Suppressor macrophage treated with lipopolysaccharide for 4 hours (primary cell): Measurements from ENCODE around the gene SPECC1L.
A peak's percentile ranks its signal among the peaks of the same experiment; 100 is the strongest.
"Not testable (repeated sequence)": the region's sequence is repeated elsewhere in the genome, so short reads cannot be mapped to it uniquely, and the experiment has no call there.

ENCODE experiments used
- DNase-seq: peaks from one replicate; pipeline ENCODE4 v3.0.0-alpha.2; 2020

SPECC1L gene

DNA sequence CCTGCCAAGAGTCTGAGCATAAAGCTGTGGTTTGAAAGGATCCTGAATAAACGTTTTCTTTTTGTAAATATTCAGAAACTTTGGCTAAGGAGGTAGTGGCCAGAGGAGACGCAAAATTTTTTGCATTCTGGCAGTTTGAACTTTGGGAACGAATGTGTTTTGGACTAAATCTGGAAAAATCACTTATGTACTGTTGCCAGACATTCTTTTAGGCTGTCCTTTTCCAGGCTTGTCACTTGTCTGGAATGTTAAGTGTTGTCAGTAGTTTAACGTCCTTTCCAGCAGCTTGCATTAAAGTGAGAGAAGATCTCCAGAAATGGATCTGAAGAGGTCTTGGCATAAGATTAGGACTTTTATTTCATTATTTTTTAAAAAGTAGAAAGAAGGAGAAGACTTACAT is 18.5 kb downstream of the SPECC1L start:
- DNase-seq: no peak

GRCh38 chr22:24289741-24290163 is 19.1 kb downstream of the SPECC1L start:
- DNase-seq: no peak

GRCh38 chr22:24290459-24290858 is 19.8 kb downstream of the SPECC1L start:
- DNase-seq: no peak

GRCh38 chr22:24291515-24292201 is 21.0 kb downstream of the SPECC1L start:
- DNase-seq: no peak

- DNase-seq: not testable (repeated sequence)
Measured at GRCh38 chr22:24292202-24292830, 21.7 kb downstream of the SPECC1L start.

DNA sequence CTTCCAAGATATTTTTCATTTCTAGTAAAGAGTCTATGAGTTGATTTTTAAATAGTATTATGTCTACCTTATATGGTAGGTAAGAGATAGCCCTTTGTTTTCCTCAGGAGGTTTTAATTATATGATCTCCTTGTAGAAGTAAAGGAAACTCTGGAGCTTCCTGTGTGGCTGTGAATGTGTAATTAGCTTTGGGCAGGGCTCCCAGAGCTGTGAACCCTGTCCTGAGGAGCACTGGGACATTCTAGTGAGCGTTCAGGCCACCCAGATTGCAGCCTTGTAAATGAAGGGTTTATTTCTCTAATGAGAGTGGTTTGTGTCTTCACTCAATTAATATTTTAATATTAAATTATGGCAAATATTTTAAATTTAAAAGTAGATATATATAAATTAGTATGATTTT is 24.3 kb downstream of the SPECC1L start:
- DNase-seq: not testable (repeated sequence)

- not testable (repeated sequence) for DNase-seq
Measured at GRCh38 chr22:24298497-24299155, 28.0 kb downstream of the SPECC1L start.

GRCh38 chr22:24300522-24300921 is 29.9 kb downstream of the SPECC1L start:
- not testable (repeated sequence) for DNase-seq

DNA sequence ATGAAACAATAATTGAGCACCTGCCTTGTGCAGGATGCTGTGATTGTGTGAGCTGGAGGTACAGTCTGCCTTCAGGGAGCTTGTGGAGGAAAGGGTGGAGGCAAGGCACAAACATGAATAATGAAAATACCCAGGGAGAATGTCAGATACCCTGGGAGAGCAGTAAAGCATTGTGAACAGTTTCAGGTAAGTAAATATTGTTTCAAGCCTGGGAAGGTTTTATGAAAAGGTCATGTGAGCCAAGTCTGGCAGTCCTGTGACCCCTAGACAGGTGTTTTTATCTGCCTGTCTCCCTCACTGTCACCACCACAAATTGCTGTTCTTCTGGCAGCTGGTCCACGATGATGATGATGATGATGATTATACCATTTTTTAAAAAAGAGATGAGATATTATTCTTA is 32.0 kb downstream of the SPECC1L start:
- no peak for DNase-seq

DNA sequence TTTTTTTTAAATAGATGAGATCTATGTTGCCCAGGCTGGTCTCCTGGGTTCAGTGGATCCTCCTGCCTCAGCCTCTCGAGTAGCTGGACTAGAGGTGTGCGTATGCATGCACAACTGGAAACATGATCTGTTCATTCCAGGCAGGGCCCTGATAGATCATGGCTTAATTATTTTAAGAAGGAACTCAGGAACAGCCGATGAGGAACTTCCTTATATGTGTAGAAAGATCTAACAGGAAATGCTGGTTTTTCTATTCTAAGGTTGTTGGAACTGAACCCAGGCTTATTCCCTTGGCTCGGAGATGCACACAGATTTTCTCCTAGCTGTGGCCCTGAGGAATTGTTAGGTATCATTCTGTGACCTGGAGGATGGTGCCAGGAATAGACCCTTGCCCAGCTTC is 32.4 kb downstream of the SPECC1L start:
- peak; percentile 31 for DNase-seq

DNA sequence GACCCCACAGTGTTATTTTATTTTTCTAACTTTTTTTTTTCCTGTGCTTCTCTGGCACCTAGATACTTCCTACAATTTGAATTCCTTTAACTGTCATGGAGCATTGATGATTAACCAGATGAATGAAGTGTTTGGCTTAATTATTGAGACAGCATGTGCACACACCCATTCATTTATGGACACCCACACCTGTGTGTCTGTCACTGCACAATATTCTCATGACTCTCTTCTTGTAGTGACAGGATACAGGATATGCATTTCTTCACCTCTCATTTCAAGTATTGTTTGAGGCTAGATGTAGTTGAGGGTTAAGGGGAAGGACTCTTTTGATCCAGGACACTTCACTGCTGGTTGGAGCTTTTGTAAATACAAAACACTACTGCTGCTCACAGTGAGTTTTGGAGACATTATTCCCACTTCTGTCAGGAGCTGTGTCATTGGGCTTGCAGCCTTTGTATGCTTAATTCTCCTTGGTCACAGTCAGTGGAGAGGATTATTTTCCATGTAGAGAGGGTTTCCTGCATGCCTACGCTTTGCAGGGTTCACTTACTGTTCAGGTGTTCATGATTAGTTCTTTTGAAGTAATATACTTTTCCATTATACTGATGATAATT is 33.5 kb downstream of the SPECC1L start:
- DNase-seq: no peak

- DNase-seq: no peak
Measured at GRCh38 chr22:24305260-24305692, 34.6 kb downstream of the SPECC1L start.

GRCh38 chr22:24310969-24311368 is 40.3 kb downstream of the SPECC1L start:
- no peak for DNase-seq

GRCh38 chr22:24315367-24315966 is 44.8 kb downstream of the SPECC1L start:
- no peak for DNase-seq

GRCh38 chr22:24316264-24316663 is 45.6 kb downstream of the SPECC1L start:
- not testable (repeated sequence) for DNase-seq

- not testable (repeated sequence) for DNase-seq
Measured at GRCh38 chr22:24317511-24317910, 46.9 kb downstream of the SPECC1L start.

DNA sequence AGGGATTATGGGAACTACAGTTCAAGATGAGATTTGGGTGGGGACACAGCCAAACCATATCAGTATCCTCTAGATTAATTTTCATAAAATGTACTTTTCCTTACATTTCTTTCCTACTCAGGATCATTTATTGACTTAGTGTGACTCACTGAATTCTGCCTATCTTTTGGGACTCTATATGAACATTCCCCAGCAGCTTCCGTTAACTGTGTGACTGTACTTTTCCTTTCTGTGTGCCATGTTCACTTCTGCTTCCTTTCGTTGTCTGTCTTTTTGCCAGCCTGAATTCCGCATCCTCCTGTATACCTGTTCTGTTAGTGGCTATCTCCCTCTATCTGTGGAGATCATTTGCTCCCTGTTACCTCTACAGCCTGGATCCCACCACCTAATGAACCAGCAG is 48.8 kb downstream of the SPECC1L start:
- DNase-seq: no peak

GRCh38 chr22:24321999-24322398 is 51.4 kb downstream of the SPECC1L start:
- DNase-seq: no peak

DNA sequence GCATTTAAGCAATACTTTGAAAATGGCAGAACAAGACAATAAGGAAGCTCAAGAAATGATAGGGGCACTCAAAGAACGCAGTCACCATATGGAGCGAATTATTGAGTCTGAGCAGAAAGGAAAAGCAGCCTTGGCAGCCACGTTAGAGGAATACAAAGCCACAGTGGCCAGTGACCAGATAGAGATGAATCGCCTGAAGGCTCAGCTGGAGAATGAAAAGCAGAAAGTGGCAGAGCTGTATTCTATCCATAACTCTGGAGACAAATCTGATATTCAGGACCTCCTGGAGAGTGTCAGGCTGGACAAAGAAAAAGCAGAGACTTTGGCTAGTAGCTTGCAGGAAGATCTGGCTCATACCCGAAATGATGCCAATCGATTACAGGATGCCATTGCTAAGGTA is 51.9 kb downstream of the SPECC1L start:
- DNase-seq: no peak

DNA sequence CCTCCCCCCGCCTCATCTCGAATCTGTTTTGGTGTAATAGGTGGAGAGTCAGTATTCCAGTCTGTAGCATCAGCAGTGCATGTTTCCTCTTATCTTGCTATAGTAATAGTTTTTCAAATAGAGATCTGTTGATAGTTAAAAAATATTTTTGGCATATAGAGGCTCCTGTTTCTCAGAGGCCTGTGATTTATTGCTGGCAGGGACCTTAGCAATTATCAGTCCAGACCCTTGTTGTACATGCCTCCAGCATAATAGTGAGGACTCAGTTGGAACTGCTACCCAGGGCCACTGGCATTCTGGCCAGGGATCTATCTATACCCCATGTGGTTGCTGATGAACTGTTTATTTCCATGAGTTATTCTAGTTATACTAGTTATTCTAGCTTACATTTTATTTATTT is 52.6 kb downstream of the SPECC1L start:
- DNase-seq: no peak

GRCh38 chr22:24323695-24324094 is 53.1 kb downstream of the SPECC1L start:
- no peak for DNase-seq

- no peak for DNase-seq
Measured at GRCh38 chr22:24324137-24324536, 53.5 kb downstream of the SPECC1L start.

DNA sequence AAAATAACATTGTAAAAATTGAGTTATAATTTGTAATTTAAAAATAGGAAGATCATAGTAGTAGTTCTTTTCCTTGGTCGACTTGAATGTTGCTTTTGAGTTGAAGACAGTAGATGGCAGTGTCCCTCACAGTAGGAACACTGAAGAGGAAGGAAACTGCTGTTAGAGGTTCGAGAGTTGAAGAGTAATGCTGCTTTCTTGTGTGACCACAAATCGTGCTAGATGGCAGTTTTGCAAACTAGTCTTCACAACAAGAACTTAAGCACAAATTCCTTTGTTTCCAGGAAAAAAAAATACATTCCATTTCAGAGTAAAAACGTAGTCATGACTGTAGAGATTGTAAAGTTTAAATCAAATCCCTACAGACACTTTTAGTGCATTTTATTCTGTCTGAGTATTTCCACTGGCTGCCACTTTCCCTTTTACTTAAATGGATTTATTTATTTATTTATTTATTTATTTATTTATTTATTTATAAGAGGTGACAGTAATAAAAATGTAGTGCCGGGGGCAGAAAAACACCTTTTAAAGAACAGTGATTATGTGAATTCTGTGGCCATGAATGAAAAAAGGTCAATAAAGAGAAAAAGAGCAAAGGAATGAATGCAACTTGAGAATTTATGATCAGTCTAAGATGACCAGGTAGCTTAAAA is 54.6 kb downstream of the SPECC1L start:
- peak; percentile 84 for DNase-seq
